ENCODE measurements around the gene FSTL1.

DNA sequence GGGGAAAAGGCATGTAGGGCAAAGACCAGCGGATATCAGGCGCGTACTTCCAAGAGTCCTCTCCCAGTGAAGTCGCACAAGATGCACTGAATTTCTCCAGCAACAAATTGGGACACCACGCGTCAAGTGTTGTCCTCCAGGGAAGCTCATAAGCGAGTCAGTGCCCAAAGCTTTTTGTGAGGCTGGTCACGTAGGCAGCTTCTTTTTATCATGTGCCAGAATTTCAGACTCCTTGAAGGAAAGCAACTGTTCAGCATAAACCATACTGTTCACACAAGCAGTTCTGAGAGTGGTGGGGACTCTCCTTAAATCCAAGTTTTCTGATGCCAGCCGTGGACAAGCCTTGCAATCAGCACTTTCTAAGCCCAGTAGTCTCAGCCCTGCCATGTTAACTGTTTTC is 10.1 kb upstream of the FSTL1 start:
- TF ChIP-seq, protein P1, sequence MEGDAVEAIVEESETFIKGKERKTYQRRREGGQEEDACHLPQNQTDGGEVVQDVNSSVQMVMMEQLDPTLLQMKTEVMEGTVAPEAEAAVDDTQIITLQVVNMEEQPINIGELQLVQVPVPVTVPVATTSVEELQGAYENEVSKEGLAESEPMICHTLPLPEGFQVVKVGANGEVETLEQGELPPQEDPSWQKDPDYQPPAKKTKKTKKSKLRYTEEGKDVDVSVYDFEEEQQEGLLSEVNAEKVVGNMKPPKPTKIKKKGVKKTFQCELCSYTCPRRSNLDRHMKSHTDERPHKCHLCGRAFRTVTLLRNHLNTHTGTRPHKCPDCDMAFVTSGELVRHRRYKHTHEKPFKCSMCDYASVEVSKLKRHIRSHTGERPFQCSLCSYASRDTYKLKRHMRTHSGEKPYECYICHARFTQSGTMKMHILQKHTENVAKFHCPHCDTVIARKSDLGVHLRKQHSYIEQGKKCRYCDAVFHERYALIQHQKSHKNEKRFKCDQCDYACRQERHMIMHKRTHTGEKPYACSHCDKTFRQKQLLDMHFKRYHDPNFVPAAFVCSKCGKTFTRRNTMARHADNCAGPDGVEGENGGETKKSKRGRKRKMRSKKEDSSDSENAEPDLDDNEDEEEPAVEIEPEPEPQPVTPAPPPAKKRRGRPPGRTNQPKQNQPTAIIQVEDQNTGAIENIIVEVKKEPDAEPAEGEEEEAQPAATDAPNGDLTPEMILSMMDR (IDR thresholded peaks at IDR 0.05; ENCODE audit: insufficient read depth, low read length) = no peak
- TF ChIP-seq POLR2AphosphoS5 (IDR thresholded peaks at IDR 0.05; ENCODE audit: low read depth) = no peak
